ENCODE results near the gene KISS1.
"Not testable (repeated sequence)": the region's sequence is repeated elsewhere in the genome, so short reads cannot be mapped to it uniquely, and the experiment has no call there.

Gene KISS1, protein sequence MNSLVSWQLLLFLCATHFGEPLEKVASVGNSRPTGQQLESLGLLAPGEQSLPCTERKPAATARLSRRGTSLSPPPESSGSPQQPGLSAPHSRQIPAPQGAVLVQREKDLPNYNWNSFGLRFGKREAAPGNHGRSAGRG

DNA sequence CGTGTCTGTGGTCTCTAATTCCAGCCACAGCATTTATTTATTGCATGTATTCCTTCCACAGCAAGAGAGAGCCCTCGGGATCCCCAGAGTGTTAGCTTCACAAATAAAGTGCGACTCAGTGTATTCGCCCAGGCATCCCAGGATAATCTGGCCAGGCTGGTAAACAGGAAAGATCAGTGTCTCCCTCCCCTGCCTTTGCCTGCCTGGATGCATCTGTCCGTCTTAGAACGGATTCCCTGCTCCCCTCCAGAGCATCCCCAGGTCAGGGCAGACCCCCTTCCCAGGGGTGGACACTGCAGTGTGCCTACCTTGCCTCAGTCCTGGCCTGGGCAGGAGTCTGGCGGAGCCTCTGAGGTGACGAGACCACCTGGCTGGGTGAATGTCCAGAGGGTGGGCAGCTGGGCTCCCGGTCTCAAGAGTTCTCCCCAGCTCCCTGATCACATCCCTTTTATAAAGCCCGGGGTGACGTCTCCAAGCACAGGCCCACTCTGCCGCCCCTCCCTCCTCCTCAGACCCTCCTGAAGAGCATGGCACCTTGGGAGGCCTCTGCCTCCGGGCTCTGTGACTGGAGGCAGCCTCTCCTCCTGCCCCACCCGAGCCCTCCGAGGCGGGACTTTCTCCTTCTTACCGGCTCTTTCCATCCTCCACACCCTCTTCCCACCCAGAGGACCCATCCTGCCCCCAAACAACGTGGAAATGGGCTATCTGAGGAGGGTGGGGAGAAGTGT is at the start of gene KISS1:
Gene KISS1, minus strand, starts transcription at position 424 of the 728 bp plus-strand sequence. CDS start 3,615 bp downstream, outside the sequence.
- no peak for DNase-seq (ENCODE audit: low read depth in 2 of 2)

DNA sequence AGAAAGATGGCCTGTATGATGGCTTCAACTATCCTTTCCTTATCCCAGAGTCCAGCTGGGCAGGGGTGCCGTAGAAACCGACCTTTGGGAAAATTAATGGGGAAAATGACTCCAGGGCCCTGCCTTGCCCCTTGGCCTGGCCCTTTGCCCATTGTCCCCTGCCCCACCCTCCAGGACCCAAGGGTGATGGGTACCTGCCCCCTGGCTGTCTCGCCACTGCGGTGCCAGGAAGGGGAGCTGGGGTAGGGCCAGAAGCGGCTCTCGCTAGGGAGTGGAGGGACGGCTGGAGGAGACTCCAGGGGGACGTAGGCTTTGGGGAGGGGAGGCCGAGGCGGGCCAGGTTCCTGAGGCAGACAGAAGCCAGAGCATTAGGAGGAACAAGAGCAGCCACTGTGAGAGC is 46.6 kb upstream of the KISS1 start:
- DNase-seq (ENCODE audit: low read depth in 2 of 2), result no peak

DNA sequence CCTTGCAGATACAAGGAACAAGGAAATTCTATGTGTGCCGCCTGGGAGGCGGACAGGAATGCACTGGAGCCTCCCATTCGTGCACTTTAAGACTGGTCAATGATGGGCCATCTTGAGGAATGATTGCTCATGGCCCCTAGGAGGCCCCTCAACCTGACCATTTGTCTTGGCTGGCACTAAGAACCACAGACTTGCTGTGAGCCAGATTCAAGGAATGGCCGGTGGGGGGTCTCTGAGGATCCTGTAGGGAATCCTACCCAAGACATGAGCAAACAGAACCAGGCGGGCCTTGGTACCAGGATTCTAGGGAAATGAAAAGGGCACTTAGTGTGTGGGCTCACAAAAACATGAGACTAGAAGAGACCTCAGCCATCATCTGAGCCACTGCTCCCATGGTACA is 45.6 kb upstream of the KISS1 start:
- no peak for DNase-seq (ENCODE audit: low read depth in 2 of 2)

DNA sequence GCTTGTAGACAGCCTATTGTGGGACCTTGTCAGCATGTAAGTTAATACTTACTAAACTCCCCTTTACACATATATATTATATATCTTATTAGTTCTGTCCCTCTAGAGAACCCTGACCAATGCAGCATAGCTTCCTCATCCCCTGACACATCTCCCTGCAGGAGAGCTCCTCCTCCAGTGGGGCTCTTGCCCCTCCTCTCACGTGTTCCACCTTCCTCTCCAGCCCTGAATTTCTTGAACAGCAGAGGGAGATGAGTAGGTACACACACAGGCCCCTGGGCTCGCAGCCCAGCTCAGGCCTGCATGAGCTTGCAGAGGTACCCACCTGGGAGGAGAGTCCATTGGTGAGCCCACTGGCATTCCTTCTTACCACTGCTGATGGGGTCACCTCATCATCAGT is 44.8 kb upstream of the KISS1 start:
- no peak for DNase-seq (ENCODE audit: low read depth in 2 of 2)

DNA sequence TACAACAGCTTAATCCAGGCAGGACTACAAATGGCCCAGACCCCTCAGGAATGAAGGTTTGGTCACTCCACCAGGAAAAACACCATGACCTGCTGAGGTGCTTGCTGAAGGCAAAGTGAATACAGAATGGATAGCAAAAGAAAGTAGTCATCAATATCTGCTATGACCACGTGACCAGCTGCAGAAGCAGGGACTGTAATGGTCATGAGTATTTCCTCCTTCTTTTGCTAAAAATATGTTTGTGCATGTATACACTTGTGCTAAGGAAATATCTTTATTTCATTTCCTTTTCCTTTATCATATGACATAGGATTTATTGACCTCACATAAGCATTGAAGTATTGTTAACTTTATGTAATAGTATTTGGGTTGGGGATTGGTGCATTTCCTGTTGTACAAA is 43.9 kb upstream of the KISS1 start:
- DNase-seq (ENCODE audit: low read depth in 2 of 2), result no peak

DNA sequence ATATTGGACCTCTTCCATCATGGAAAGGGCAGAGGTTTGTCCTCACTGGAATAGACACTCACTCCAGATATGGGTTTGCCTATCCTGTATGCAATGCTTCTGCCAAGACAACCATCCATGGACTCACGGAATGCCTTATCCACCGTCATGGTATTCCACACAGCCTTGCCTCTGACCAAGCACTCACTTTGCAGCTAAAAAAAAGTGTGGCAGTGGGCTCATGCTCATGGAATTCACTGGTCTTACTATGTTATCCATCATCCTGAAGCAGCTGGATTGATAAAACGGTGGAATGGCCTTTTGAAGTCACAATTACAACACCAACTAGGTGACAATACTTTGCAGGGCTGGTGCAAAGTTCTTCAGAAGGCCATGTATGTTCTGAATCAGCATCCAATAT is 43.1 kb upstream of the KISS1 start:
- DNase-seq (ENCODE audit: low read depth in 2 of 2), result not testable (repeated sequence)

DNA sequence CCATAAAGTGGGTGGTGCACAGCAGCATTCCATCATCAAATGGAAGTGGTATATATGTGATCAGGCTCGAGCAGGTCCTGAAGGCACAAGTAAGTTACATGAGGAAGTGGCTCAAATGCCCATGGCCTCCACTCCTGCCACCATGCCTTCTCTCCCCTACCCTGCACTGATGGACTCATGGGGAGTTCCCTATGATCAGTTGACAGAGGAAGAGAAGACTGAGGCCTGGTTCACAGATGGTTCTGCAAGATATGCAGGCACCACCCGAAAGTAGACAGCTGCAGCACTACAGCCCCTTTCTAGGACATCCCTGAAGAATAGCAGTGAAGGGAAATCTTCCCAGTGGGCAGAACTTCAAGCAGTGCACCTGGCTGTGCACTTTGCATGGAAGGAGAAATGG is 42.2 kb upstream of the KISS1 start:
- DNase-seq (ENCODE audit: low read depth in 2 of 2), result not testable (repeated sequence)

DNA sequence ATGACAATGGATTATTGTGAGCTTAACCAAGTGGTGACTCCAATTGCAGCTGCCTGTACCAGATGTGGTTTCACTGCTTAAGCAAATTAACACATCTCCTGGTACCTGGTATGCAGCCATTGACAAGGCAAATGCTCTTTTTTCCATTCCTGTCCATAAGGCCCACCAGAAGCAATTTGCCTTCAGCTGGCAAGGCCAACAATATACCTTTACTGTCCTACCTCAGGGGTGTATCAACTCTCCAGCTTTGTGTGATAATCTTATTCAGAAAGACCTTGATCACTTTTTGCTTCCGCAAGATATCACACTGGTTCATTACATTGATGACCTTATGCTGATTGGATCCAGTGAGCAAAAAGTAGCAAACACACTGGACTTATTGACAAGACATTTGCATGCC is 41.2 kb upstream of the KISS1 start:
- not testable (repeated sequence) for DNase-seq (ENCODE audit: low read depth in 2 of 2)

DNA sequence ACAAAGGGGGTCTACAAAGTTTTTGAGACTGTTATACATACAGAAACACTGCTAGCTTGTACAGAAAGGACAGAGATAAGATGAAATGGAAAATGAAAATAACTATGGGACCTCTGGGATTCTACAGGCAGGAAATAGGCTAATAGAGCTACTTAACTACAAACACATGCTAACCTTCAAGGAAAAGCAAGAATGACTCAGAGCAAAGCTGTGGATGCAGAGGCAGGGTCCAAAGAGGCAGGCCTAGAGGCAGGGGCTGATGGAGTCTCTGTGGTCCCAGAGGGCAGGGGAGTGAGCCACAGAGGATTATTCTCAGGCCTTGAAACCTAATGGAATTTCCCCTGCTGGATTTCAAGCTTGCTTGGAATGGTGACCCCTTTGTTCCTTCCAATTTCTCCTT is 36.2 kb upstream of the KISS1 start:
- no peak for DNase-seq (ENCODE audit: low read depth in 2 of 2)

DNA sequence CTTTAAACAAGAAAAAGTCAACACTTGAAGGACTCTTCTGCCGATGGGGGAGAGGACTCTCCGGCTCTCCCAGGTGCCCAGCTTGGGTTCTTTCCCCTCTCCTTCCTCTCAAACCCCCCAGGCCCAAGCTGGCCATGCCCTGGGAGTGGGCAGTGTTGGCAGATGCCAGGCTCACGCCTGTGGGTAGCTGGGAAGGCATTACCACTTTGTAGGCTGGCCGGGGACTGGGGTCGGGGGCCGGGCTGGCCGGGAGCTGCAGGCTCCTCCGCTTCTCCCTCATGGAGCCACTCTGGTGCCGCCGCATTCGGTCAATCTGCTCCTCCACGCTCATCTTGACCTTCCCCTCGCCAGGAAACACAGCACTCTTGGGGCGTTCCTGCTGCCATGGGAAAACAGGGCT is 33.9 kb upstream of the KISS1 start:
- no peak for DNase-seq (ENCODE audit: low read depth in 2 of 2)

DNA sequence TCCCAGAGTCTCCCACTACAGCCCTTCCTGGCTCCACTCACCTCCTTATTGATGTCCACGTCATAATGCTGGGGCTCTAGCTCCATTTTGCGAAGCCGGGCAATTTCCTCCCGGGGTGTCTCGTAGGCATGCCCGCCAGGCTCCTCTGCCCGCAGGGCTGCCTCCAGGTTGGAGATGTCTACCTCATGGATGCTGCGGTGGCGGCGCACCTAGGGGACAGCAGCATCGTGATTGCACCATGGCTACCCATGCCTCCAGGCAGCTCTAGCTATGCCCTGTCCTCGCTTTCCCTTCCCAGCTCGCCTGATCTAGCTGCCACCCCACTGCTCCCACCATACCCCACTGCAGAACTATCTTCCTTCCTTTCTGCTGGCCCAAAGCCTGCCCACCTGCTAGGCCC is 32.6 kb upstream of the KISS1 start:
- no peak for DNase-seq (ENCODE audit: low read depth in 2 of 2)

DNA sequence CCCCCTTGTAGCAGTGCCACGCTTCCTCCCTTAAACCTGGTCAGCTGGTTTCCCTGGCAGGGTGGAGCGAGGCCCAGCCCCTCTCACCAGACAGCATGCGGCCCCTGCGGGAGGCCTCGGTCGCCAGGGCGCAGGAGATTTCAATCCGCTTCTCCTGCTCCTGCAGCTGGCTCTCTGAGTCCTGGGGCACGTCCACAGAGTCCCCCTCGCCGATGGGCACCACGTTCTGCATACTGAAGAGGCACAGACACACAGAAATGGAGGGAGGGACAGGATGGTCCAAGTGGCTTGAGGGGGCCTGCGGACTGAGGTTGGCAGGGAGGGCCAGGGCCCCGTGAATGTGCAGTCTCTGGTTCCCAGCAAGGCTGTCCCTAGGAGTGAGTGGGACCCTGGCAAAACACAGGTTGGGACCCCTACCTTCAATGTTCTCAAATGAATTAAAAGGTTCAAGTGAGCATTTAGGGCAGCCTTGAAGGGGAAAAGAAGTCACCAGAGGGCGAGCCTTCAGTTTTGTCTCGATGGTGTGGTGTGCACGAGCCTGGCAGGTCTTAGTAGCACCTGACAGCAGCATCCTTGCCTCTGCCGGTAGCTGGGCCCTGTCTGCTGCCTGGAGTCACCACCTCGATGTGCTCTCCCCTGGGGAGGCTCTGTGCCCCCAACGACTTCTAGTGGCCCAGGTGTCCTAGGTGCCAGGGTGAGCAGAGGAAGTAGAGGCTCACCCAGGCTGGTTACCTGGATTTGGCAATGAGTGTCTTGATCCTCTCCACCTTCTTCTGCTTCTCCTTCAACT is 31.9 kb upstream of the KISS1 start:
- DNase-seq (ENCODE audit: low read depth in 2 of 2), result no peak

DNA sequence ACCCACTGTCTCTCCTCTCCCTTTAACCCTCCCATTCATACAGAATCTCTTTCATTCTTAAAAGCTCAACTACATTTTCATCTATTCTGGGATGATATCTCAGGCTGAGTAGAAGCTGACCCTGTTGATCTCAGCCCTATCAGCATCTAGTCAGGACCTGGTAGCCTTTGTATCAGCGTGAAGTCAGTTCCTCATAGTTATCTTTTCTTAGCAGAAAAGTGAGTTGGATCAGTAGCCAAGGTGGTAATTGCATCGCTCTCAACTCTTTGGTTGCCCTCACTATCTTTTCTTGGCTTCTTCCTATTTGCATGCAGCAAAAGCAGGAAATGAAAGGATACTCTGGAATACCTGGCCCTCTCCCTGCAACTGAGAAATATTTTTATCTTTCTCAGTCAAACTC is 31.1 kb upstream of the KISS1 start:
- DNase-seq (ENCODE audit: low read depth in 2 of 2), result no peak

DNA sequence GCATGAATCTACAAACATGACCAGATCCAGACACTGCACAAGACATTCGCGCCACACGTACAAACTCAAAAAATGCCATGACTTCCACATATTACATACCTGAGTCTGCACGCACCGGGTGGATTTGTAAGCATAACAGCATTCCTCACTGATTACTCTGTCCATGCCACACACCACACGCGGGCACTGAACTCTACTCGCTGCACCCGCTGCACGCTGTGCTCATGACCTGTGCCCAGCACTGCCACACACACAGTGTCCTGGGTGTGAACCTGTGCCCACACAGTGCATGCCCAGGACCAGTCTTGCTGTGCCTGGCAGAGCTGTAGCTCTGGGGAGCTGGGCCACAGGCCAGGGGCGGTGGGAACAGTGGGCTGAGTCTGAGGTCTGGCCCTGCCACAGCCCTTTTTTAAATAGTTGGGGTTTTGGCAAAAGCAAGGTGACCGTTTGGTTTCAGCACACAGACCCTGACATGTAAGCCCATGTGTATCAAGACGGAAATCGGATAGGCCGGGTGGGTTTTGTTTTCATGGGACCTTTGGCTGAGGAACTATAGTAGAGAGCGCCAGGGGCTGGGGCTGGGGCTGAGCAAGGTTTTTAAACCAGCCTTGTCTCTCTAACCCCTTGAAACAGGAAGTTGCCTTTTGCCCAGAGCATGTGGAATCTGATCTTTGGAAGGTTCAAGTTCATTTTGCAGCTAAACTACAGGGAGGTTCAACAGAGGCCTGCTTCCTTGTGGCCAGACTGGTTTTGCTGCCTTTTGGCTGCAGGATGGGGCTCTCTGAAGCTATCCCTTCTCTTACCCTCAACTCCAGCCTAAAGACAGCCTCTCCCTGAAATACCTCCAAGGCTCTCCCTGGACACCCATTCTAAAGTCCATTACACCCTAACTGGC is 29.8 kb upstream of the KISS1 start:
- no peak for DNase-seq (ENCODE audit: low read depth in 2 of 2)

DNA sequence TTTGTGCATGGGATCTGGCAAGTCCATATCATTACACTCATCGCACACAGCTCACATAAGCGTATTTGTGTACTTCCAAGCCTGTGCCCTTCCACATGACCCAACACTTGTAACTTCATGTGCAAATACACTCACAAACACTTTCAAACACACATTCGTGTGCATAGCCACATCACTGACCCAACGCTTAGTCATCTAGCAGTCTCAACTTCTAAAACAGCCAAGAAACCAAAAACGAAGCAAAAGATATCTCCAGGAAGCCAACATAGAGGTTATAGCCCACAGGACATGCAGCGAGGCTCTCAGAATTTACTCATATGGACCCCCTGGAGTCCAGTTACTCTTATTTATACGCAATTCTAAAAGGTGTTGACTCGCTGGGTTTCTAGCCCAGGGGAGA is 28.4 kb upstream of the KISS1 start:
- no peak for DNase-seq (ENCODE audit: low read depth in 2 of 2)

DNA sequence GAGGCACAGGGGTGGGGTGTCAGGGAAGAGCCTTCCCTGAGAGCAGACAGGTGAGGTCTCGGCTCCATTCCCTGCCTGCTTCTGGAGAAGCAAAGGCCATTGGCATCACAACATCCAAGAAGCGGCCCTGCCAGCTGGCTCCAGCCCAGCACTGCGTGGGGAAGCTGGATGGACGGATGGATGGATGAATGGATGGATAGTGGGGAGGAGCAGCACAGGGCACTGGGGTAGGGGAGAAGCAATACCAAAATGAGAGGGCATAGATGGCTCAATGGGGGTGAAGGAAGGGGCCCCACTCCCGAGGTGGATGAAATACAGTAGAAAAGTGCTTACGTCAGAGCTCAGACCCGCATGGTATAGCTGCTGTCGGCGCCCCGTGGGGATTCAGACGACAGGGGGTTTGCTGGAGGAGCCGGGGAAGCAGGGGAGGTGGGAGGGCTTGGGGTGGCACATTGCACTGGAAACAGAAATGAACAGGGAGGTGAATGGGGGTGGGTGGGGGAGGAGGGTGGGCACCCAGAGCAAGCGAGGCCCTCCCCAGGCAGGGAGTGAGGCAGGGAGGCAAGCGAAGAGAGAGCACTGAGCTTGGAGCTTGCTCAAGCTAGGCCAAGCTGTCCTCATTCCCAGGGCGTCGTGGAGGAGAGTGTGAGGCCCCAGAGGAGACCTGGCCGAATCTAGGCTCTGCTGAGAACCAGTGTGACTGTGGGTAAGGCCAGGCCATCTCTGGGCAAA is 27.0 kb upstream of the KISS1 start:
- DNase-seq (ENCODE audit: low read depth in 2 of 2), result no peak

DNA sequence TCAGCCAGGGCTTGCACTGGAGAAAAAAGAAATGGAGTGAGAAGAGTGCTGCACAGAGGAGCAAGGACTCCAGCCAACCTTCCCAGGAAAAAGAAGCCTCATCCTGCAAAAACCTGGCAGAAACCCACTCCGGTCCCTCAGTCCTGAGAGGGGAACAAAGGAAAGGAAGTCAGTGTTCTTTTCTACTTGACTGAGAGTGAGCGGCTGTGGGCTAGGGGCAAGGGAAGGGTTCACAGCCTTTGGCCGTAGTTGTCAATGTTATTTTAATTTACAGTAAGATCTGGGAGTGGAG is 26.4 kb upstream of the KISS1 start:
- DNase-seq (ENCODE audit: low read depth in 2 of 2), result no peak

DNA sequence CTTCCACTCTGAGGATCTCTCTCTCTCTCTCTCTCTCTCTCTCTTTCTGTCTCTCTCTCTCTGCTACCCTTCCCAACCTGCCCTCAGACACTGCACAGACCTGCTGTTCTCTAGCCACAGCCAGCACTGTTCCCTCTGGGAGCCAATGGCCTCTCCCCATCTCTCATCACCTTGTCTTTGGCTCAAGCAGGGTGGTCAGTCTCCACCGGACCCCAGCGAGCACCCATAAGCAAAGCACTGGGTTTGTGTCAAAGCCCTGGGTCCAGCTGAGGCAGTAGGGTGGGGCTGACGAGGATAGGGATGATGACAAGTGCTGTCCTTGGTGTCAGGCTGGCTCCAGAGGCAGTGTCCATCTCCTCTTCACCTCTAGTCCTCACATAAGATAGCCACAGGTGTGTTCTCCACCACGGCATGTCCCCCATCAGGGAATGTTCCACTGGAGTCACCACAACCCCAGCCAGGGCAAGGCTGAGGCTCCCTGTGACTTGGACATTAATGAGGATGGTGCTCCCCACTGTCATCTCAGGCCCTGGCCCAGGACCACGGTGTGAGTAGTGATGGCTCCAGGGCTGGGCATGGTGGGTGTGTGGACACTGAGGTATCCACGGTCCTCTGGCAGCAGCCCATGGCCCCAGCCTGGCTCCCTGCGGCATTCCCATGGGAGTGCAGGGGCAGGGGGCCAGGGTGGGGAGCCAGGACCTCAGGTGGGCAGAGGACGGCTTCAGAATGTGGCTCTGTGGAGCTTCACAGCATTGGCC is 25.9 kb upstream of the KISS1 start:
- no peak for DNase-seq (ENCODE audit: low read depth in 2 of 2)

DNA sequence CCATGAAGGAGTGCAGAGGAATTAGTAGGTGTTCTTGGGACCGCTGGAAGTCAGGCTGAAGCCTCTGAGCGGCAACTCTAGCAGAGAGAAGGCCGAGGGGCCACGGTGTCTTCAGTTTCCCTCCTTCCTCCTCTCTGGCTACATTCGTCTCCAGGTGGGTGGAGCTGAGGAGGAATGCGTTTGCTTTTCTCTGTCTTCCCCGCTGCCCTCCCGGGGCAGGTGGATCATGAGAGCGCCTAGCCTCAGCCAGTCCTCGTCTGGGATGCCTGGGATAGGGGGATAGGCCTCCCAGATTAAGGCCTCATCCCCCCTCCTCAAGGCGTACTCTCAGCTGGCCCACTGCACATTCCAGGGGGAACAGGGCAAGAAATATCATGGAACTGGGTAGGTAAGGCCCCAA is 25.0 kb upstream of the KISS1 start:
- no peak for DNase-seq (ENCODE audit: low read depth in 2 of 2)

DNA sequence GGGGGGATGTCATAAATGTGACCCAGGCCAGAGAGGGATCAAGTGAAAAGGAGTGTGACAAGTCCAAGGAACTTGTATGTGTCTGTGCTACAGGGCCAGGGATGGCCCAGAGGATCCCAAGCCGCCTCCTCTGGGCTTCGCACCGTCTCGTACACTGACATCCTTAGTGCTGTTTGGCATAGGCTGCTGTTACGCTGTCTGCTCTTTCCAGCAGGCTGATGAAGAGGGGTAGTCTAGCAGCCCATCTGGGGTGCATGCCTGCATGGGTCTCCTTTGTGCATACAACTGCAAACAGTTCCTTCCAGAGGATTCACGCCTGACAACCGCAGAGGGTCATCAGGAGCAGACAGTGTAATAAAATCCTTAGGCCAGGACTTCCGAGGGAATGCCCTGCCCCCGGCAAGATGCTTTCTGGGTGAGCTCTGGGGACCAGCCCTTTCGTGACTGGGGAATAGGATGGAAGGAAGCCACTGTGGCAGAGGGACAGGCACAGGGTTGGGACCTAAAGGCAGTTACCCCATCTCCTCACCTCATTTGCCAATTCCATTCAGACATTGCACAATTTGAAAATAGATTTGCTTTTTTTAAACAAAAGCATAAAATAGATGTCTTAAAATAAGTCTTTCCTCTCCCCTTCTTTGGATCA is 23.8 kb upstream of the KISS1 start:
- DNase-seq (ENCODE audit: low read depth in 2 of 2), result no peak

Data from stimulated activated CD8-positive, alpha-beta memory T cell treated with anti-CD3 and anti-CD28 coated beads, Interleukin-7, amount 100 ng/mL, for 1 hour (primary cell).